ENCODE results near the gene GPR141. TPM values are rescaled to one million over a fixed set of nuclear protein-coding genes. Genes with fewer than 3 reads are reported as not detected.

GPR141 gene
- total and polyA plus RNA-seq, 9 of the 15 experiments (the other 6 are each of a cell fraction or from before 2014, with no cell fraction given): not detected

GRCh38 chr7:37756797-37757551 lies 73.4 kb downstream of the GPR141 start (continued):
- TF ChIP-seq ZNF639 (CRISPR knock-in tag; conservative IDR thresholded peaks at IDR 0.05 in 1 of 2, IDR thresholded peaks at IDR 0.05 in 1 of 2) (peak in 1 of 2 experiments; percentile 40; a peak in 1 of 4 replicates), ZNF395 (CRISPR knock-in tag; IDR thresholded peaks at IDR 0.05) (peak; percentile 58; the same call in 1 of the 2 replicates), TFE3 (CRISPR knock-in tag; IDR thresholded peaks at IDR 0.05) (peak; percentile 96), RNF2 (IDR thresholded peaks at IDR 0.05) (peak; percentile 49; the same call in 1 of the 2 replicates), RBM15 (IDR thresholded peaks at IDR 0.05; ENCODE audit: insufficient read depth, low read length) (no peak), MBD2 (IDR thresholded peaks at IDR 0.05; ENCODE audit: borderline replicate concordance, low read depth) (no peak), MYNN (IDR thresholded peaks at IDR 0.05) (no peak), MYNN (CRISPR knock-in tag; IDR thresholded peaks at IDR 0.05) (no peak), HMBOX1 (IDR thresholded peaks at IDR 0.05) (peak; percentile 56; the same call in 1 of the 2 replicates), E2F1 (CRISPR knock-in tag; IDR thresholded peaks at IDR 0.05) (no peak), NR4A1 (CRISPR knock-in tag; IDR thresholded peaks at IDR 0.05) (no peak), NR4A1 (tag; IDR thresholded peaks at IDR 0.05) (no peak), ZNF263 (CRISPR knock-in tag; IDR thresholded peaks at IDR 0.05; ENCODE audit: borderline replicate concordance) (no peak), KAT7 (CRISPR knock-in tag; IDR thresholded peaks at IDR 0.05; ENCODE audit: borderline replicate concordance) (no peak), VEZF1 (CRISPR knock-in tag; IDR thresholded peaks at IDR 0.05) (peak; percentile 24; the same call in 1 of the 2 replicates), RBM34 (IDR thresholded peaks at IDR 0.05; ENCODE audit: borderline replicate concordance, insufficient read depth, low read length) (no peak), CXXC5 (CRISPR knock-in tag; IDR thresholded peaks at IDR 0.05) (0 out of 2 replicates have a peak, but pooled peaks have one; percentile 25), NFIX (CRISPR knock-in tag; IDR thresholded peaks at IDR 0.05; ENCODE audit: low read depth) (no peak), RAD51 (IDR thresholded peaks at IDR 0.05; ENCODE audit: borderline replicate concordance, low read depth) (peak; percentile 42; the same call in 1 of the 2 replicates)

All from K562 (cell line).